AG10803 (cell line): ENCODE results near the gene GPC5.

Experiments
- DNase-seq: peaks from one replicate; pipeline ENCODE4 v3.0.0; 2010; ENCODE audit warnings: low read depth
- H3K4me3 ChIP-seq: 2 replicates; pipeline ENCODE4 v1.5.1; 2011; ENCODE audit warnings: mild to moderate bottlenecking, low read length, control low read depth
- TF ChIP-seq, protein P1 (sequence below): conservative IDR thresholded peaks from 2 replicates; pipeline ENCODE4 v1.5.1; 2011; ENCODE audit warnings: mild to moderate bottlenecking, low read length, control low read depth, inconsistent platforms

The GPC5 gene

DNA sequence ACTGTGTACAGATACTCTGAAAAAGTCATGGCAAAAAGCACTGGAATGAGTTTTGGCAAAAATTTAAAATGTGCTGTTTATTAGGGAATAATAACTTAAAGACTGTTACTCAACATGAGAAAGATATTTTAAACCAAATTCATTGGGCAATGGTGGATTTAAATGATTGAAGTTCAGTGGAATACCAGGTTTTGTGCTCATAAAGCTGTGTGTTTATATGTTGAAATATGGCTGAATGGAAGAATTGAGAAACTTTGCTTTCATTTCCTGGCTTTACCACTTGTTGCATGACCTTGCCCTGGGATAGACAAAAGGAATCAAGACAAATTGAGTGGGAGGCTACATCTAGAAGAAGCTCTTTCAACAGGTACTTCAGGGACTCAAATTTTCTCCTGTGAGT, 246.4 kb downstream of the GPC5 start:
- TF ChIP-seq, protein P1, sequence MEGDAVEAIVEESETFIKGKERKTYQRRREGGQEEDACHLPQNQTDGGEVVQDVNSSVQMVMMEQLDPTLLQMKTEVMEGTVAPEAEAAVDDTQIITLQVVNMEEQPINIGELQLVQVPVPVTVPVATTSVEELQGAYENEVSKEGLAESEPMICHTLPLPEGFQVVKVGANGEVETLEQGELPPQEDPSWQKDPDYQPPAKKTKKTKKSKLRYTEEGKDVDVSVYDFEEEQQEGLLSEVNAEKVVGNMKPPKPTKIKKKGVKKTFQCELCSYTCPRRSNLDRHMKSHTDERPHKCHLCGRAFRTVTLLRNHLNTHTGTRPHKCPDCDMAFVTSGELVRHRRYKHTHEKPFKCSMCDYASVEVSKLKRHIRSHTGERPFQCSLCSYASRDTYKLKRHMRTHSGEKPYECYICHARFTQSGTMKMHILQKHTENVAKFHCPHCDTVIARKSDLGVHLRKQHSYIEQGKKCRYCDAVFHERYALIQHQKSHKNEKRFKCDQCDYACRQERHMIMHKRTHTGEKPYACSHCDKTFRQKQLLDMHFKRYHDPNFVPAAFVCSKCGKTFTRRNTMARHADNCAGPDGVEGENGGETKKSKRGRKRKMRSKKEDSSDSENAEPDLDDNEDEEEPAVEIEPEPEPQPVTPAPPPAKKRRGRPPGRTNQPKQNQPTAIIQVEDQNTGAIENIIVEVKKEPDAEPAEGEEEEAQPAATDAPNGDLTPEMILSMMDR, result no peak
- no peak for DNase-seq
- no peak overlapping the region for H3K4me3 ChIP-seq

DNA sequence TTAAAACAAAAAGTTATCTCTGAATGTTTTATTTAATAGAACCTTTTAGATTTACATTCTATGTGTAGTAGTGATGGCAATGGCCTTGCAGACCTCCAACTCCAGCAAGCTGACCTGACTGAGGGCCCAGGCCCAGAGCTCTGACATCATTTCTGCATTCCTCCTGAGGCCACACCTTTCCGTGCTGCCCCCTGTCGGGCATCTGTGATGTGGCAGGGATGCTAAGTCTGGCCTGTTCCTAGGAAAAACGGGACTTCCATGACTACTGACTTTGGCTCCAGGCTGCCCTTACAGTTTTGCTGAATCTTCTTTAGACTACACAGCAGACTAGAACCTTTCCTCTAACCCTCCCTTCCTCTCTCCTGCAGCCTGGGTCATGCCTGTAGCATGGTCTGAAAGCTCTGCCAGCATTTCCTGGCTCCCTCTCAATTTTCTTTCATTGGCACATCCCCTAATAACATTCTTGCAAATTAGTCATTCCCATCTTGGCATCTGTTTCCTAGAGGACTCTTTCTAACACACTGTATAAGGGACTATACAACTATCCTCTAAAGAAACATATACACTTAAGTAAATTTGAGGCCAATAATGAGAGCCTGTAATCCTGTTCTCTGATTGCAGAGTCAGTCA, 249.1 kb downstream of the GPC5 start:
- no peak overlapping the region for H3K4me3 ChIP-seq
- DNase-seq, result no peak
- TF ChIP-seq, protein P1, result no peak; the same call in 1 of the 2 replicates

DNA sequence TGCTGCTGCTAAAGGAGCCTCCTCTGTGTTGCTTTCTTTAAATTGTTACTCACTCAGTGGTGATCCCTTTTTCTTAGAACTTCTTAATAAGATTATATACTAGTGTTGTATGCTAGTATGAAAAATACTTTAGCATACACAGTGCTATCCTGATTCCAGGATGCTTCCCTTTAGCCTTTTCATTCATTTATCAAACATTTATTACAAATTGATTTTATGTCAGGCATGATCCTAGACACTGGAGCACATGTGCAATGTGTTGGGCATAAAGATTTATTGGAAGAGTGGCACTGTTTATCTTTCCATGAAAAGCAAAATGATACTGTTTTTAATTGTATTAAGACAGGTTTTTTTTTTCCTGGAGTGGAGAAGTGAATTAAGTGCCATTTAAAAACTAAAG, 249.6 kb downstream of the GPC5 start:
- H3K4me3 ChIP-seq, result no peak overlapping the region
- TF ChIP-seq, protein P1, result no peak
- DNase-seq, result no peak

DNA sequence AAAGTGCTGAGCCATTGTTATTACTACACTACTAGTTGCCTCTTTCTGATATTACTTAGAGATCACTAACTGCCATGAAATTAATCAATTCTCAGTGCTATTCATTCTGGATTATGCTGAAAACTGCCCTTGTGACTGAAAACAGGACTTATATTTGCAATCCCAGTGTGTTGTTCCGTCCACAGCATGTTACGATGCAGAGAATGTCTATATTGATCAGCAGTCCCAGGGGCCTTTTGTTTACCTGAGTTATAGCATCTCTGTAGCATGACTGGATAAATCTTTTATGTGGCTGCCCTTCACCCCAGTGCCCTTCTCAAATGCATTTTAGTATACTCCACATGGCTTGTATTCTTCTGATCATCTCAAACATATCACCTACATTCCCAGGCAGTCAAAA, 251.0 kb downstream of the GPC5 start:
- no peak overlapping the region for H3K4me3 ChIP-seq
- TF ChIP-seq, protein P1, result no peak
- DNase-seq, result no peak

DNA sequence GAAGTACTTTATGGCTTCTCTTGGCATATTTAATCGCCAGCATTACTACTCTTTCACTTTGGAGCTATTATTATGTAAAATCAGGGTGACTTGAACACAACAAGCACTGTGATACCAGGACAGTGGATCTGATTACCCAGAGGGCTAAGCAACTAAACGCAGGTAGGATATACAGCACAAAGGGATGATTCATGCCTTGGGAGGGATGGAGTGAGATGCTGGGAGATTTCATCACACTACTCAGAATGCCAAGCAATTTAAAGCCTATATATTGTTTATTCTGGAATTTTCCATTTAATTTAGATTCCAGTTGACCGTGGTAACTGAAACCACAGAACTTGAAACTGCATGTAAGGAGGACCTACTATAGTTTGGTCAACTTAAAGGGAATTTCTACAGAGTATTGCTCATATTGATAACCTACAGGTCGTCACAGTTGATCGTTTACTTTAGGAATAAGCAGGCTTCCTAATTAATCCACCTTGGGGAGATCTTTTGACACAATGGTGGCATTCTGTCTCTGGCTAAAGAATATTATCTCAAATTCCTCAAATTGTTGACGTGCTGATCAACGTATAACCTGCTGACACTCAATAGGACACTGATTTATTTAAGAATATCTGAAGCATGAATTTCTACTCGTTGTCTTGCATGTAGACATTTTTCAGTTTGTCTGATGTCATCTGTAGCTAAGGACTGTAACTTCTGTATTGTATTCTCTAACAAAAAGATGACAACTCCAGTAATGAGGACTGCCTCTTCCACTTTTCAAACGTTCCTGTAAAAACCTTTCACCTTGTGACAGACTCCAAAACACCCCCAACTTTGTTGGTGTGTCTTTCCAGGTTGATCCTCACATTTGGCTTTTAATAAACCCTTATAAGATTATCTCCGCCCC, 254.2 kb downstream of the GPC5 start:
- TF ChIP-seq, protein P1, result no peak
- no peak overlapping the region for H3K4me3 ChIP-seq
- DNase-seq, result no peak

DNA sequence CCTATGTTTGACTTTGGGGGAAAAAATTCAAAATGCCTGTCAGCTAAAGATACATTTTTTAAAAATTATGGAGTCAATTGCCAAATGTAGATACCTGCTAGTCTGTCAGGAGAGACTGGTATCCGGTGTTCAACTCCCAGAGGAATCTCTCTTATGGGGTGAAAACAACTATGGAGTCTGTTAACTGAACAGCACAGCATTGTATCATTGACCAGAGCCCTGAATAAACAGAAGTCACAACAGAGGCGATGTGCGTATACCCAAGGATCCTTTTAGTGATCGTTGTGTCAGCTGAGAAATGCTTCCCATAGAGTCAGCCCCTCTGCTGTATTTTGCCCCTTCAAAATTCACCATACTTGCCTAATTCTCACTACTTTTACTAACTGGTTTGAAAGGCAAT, 257.3 kb downstream of the GPC5 start:
- TF ChIP-seq, protein P1, result no peak
- DNase-seq, result no peak
- no peak overlapping the region for H3K4me3 ChIP-seq

DNA sequence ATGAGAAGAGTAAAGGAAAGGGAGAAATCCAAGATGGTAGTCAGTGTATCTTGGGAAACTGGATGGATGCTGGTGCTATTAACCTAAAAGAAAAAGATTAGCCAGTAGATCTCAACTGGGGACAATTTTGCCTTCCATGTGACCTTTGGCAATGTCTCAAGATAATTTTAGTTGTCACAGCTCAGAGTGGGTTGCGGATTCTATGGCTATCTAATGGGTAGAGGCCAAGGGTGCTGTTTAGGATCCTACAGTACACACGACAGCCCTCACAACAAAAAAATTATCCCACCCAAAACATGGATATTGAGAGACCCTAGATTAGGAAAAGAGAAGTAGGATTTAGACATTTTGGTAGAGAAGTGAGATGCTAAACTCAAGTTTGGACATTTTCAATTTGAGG, 258.9 kb downstream of the GPC5 start:
- no peak overlapping the region for H3K4me3 ChIP-seq
- TF ChIP-seq, protein P1, result no peak
- DNase-seq, result no peak
